Hematopoietic multipotent progenitor cell treated with erythropoietin and hydrocortisone succinate and interleukin-3 and kit ligand, for 17 days (in vitro differentiated cells): Measurements from ENCODE around the gene YAP1.

Source experiments
- DNase-seq: peaks from one replicate; pipeline ENCODE4 v3.0.0-alpha.2; 2015; ENCODE audit warnings: low spot score

Gene YAP1

DNA sequence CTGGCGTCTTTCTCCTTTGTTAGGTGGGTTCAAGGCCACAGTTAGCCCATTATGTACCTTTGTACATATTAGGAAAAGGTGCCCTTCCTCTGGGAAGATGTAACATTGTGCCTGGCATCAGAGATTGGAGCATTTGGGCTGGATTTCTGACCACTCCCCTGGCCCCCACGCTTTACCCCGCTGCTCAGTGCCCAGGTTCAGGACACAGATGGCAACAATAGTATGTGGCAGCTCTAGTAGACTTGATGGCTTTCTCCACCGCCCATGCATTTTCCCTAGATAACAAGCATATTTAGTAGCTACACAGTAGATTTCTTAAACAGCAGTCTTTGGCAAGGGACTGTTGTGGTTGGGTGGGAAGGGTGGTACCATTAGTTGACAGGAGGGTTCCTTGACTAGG lies 53.1 kb downstream of the YAP1 start:
- DNase-seq: no peak

GRCh38 chr11:102166175-102167064 lies 56.2 kb downstream of the YAP1 start:
- DNase-seq: no peak

- no peak for DNase-seq
Measured at GRCh38 chr11:102168481-102168880, 58.2 kb downstream of the YAP1 start.

DNA sequence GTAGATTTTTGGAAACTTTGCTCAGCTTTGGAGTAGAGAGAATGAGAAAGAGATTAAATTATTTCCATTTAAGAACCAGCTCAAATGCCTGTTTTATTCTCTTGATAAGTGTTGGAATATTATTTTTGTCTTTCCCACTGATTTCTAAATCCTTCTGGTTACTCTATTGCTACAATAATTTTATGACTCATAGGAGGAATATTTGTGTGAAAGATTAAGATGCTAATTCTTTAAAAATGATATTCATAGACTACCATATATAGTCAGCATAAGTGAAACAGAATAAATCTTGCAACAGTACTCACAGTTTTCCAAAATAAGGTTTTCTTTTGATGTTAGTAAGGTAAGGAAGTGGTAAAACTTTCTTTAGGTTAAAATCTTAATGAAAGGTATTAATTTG lies 60.9 kb downstream of the YAP1 start:
- DNase-seq: no peak

- no peak for DNase-seq
Measured at GRCh38 chr11:102172127-102172848, 62.0 kb downstream of the YAP1 start.

DNA sequence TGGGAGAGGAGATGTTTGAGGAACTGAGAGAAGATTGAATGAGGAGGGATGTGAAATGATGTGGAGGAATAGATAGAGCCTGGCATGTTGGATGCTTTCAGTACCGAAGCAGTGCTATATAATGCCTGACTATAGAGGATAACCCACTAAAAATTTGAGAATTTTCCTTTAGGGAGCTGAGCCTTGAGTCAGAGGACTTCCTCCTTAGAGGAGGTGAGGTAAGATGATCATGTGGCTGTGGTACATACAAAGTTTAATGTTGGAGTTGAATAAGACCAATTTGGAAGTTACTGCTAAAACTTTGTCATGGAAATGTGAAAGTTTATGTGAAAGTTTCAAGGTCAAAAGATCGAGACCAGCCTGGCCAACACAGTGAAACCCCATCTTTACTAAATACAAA lies 66.9 kb downstream of the YAP1 start:
- no peak for DNase-seq

DNA sequence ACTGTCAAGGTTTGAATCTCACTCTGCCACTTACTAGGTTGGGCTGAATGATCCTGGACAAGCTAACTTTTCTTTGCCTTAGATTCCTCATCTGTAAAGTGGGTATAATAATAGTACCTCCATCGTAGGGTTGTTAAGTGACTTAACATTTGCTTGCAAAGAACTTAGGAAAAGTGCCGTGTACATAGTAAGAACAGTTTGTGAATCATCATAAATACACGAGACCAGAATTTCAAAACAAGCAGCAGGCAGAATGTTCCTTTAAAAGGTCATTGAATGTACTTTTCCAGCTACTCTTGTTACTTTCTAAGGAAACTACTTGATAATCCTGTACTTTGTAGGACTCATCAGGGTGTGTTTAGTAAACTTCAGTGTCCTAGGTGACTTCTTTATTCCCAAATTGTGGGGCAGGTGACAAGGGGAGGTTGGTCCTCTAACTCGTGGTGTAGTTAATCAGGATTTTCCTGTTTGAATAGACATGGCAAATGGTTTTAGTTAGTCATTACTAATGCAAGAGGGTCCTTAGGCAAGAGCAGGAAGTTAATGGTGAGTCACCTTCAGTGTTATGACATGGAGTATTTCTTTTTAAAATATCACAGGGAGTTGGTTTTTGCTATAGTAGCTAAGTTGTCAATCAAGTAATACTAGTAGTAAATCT lies 67.9 kb downstream of the YAP1 start:
- DNase-seq: no peak

DNA sequence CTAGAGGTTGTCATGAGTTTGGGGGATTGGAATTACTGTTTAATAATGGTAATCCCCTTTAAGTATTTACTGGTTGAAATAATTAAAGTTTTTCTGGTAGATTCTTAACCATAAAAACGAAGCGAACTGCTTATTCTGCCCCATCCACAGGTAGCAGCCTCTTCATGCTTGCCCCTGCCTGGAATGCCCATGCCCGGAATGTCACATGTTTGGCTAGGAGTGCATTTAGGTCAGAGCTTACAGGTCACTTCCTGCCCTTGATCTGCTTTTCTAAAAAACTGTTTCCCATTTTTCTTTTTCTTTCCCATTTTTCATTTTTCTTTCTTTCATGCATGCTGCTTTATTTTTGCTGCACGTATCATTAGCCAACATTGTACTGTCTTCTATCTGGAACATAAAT lies 69.1 kb downstream of the YAP1 start:
- no peak for DNase-seq

GRCh38 chr11:102184269-102184987 lies 74.2 kb downstream of the YAP1 start:
- no peak for DNase-seq

DNA sequence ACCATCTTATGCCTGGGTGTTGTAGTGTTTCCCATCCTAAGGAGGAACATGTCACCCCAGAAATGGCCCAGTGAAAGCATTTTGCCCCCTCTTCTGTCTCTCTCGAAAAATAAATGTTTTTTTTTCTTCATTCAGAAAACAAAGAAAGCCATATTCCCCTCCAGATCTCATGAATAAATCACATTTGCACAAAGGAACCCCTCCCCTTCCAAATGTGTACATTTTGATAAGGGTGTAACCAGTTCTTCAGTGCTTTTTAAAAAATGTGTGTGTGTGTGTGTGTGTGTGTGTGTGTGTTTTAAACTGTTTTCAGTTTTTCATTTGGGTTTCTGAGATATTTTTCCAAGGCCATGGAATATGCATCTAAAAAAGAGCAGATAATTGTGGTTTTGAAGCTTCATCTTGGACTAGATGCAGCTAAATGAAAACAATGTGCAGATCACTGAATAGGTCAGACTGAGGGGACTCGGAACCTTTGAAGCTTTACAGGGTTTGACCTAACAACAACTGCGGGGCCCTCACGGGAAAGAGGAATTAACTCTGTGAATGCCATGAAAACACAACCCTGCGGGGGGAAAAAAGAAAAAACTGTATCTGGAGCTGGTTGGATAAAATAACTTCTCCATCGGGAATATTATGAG lies 76.4 kb downstream of the YAP1 start:
- no peak for DNase-seq

- no peak for DNase-seq
Measured at GRCh38 chr11:102187416-102188151, 77.3 kb downstream of the YAP1 start.

- DNase-seq: no peak
Measured at GRCh38 chr11:102188488-102188887, 78.2 kb downstream of the YAP1 start.

DNA sequence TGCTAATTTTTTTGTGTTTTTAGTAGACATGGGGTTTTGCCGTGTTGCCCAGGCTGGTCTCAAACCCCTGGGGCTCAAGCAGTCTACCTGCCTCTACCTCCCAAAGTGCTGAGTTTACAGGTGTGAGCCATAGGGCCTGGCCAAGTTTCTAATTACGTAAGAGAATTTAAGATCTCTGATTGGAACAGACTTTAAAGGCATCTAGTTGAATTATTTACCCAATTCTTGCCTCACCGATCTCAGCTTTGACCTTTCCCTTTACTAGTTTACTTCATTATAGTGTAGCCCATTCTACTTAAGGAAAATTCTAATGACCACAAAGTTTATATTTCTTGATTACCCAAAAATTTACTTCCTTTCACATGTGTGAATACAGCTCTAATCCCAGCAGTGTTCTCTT lies 81.6 kb downstream of the YAP1 start:
- no peak for DNase-seq

DNA sequence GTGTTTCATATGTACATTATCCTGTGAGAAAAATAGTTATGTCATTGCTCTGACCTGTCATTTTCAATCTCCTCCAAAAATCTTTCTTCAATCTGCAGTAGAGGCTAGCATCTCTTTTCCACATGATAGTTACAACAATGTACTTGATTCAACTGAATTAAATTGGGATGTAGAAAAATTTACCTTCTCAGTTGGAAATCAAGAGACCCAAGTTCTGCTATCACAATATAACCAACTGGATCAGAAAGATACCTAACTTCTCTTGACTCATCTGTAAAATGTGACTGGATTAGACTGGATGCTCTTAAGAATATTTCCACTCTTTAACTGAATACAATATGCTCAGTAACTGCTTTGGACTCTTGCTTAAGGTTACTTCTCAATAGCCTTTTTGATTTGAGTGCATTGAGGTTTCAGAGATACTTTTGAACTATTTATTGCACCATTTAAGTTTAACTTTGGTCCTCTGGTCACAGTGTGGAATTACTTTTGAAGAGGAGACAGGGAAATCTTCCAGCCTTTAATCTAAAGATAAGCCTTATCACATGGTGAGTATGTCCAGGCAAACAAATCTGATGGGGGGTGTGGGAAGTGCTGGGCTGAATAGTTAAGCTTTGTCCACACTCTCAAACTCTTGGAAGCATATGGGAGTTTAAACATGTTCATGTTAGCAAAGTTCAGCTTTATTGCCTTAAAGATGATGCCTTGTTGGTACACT lies 82.3 kb downstream of the YAP1 start:
- no peak for DNase-seq

GRCh38 chr11:102194257-102194656 lies 84.0 kb downstream of the YAP1 start:
- DNase-seq: no peak

- no peak for DNase-seq
Measured at GRCh38 chr11:102194990-102195389, 84.7 kb downstream of the YAP1 start.

DNA sequence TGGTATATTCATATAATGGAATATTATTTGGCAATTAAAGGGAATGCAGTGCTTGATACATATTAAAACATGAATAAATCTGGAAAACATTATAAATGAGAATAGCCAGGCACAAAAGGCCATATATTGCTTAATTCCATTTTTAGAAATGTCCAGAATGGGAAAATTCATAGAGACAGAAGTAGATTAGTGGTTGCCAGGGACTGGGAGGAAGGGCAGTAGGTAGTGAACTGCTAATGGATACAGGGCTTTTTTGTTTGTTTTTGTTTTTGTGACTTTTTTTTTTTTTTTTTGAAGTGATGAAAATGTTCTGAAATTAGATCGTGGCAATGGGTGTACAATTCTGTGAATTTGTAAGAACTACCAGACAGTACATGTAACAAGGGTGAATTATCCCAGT lies 86.1 kb downstream of the YAP1 start:
- no peak for DNase-seq

GRCh38 chr11:102196816-102197215 lies 86.6 kb downstream of the YAP1 start:
- no peak for DNase-seq

GRCh38 chr11:102197670-102198139 lies 87.5 kb downstream of the YAP1 start:
- no peak for DNase-seq

DNA sequence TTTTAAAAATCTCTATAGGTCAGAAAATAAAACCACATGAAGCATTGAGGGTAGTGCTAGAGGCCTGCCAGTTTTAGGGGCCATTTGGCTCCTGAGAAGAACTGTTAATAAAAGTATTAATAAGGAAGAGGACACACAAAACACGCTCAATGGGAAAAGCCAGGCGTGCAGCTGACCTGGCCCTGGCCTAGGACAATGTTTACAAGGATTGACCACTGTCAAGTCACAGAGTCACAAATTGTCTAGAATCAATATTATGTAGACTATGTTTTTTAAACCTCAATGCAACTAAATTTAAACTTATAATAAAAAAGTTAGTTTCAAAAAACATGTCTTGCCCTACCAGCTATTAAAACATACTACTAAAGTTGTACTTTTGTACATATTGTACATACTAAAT lies 89.4 kb downstream of the YAP1 start:
- no peak for DNase-seq
